Body of pancreas (tissue), 4 donors: ENCODE measurements around the gene PEPD. TPM values are rescaled to one million over a fixed set of nuclear protein-coding genes. Genes with fewer than 3 reads are reported as not detected.

Experiments used
- ATAC-seq: fragments of 150-250 bp; one replicate; pipeline ENCODE4 v1.9.1; 2016
- DNase-seq, 4 donors: peaks; one replicate each; pipeline ENCODE4 v3.0.0-alpha.2; 2019
- H3K27ac ChIP-seq, 4 donors: fragments of 200-600 bp; sonication (generic); 1 replicate in 3 of 4; 2 replicates in 1 of 4; pipeline versions ENCODE4 v1.5.1 to v1.6.1; 2016 to 2019; ENCODE audit warnings: mild to moderate bottlenecking in 1 of 4, mixed read lengths in 1 of 4, moderate library complexity in 1 of 4
- H3K27me3 ChIP-seq, 2 donors: fragments of 200-600 bp; sonication (generic); one replicate each; pipeline ENCODE4 v1.6.0; 2016; ENCODE audit warnings: mild to moderate bottlenecking in 1 of 2
- H3K36me3 ChIP-seq, 2 donors: fragments of 200-600 bp; sonication (generic); replicated peaks in 1 of 2; 2 replicates each; pipeline ENCODE4 v1.5.1; 2016; ENCODE audit warnings: low read depth in 2 of 2; ENCODE audit not compliant: insufficient read depth in 1 of 2
- H3K4me1 ChIP-seq: fragments of 200-600 bp; sonication (generic); one replicate; pipeline ENCODE4 v1.6.0; 2016
- H3K4me3 ChIP-seq, 2 donors: fragments of 200-600 bp; sonication (generic); 1 replicate in 1 of 2; 2 replicates in 1 of 2; pipeline ENCODE4 v1.5.1; 2016 to 2019
- H3K9me3 ChIP-seq, 3 donors: fragments of 200-600 bp; sonication (generic); 1 replicate in 2 of 3; 2 replicates in 1 of 3; pipeline ENCODE4 v1.5.1; 2016
- POLR2A ChIP-seq, 3 donors: fragments of 450-650 bp; IDR thresholded peaks; one replicate each; pipeline ENCODE4 v1.6.1; 2016; ENCODE audit warnings: antibody characterized with exemption in 3 of 3, mild to moderate bottlenecking in 2 of 3
- WGBS, 2 donors: methylation state at CpG; one replicate each; pipeline ENCODE4 v1.1.5; 2017; 5-methylcytosine and 5-hydroxymethylcytosine counted together
- intact Hi-C: fragments of 100-400 bp; cut with DNase I; formaldehyde crosslinking; loops from one replicate; pipeline ENCODE4 v1.15.1; 2023
- total RNA-seq, 2 donors: library from RNA; depleted of rRNA; stranded (reverse); fragments of >200 nt; gene quantifications; one replicate each; pipeline ENCODE4 v1.1.0, GENCODE V29; 2016
- TF ChIP-seq, protein P1 (sequence below), 7 experiments: fragments of 450-650 bp in 4 of 7; fragments of 200-600 bp in 3 of 7; sonication (generic) in 3 of 7; IDR thresholded peaks; one replicate each; pipeline ENCODE4 v1.5.1; 2016 to 2019; ENCODE audit warnings: antibody characterized with exemption in 7 of 7

Gene PEPD
- total RNA-seq, 2 donors from 2014 or later = 33.2 to 54.7 TPM

DNA sequence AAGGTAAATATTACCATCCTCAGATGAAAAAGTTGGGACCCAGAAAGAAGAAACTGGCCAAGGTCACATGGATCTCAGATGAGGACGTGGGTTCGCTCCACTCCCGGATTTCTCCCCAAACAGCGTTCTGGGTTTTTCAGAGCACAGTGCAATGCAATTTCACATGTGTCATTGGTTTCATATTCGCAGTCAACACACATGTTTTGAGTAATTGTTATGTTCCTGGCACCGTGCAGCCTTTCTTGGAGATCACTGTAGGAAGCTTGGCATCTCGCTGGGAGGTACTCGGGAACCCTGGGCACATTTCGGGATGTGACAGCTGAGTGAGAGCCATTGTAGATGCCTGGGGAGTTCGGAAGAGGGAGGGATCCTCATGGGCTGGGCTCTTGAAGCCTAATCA is 174.3 kb downstream of the PEPD start:
- no peaks in the 10 kb centered on the region for H3K4me1 ChIP-seq
- TF ChIP-seq, protein P1, sequence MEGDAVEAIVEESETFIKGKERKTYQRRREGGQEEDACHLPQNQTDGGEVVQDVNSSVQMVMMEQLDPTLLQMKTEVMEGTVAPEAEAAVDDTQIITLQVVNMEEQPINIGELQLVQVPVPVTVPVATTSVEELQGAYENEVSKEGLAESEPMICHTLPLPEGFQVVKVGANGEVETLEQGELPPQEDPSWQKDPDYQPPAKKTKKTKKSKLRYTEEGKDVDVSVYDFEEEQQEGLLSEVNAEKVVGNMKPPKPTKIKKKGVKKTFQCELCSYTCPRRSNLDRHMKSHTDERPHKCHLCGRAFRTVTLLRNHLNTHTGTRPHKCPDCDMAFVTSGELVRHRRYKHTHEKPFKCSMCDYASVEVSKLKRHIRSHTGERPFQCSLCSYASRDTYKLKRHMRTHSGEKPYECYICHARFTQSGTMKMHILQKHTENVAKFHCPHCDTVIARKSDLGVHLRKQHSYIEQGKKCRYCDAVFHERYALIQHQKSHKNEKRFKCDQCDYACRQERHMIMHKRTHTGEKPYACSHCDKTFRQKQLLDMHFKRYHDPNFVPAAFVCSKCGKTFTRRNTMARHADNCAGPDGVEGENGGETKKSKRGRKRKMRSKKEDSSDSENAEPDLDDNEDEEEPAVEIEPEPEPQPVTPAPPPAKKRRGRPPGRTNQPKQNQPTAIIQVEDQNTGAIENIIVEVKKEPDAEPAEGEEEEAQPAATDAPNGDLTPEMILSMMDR (IDR thresholded peaks at IDR 0.05) = no peak
- no peak for TF ChIP-seq POLR2A (IDR thresholded peaks at IDR 0.05)
- no peaks in the 10 kb centered on the region for H3K9me3 ChIP-seq
- ATAC-seq = no peak
- no peaks in the 10 kb centered on the region for H3K27me3 ChIP-seq
- no peak overlapping the region for H3K27ac ChIP-seq
- 76 to 86% methylated on average over 6 to 10 of the region's 10 CpGs for WGBS, 2 donors
- DNase-seq = no peak
- intact Hi-C loops = no loop called here
- H3K4me3 ChIP-seq = no peak overlapping the region
- H3K36me3 ChIP-seq = no peaks in the 10 kb centered on the region

DNA sequence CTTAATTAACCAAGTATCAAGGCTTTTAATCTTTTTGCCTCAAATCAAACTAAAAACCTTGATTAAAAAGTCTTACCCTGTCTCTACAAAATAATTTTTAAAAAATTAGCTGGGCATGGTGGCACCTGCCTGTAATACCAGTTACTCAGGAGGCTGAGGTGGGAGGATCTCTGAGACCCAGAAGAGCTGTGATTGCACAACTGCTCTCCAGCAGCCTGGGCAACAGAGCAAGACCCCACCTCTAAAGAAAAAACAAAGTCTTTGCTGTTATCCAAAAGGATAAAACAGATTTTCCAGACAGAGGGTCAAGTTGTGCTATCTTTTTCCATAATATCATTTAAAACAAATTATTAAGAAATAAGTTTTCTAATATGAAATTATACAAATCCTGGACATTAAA is 174.9 kb downstream of the PEPD start:
- no peak for DNase-seq
- TF ChIP-seq, protein P1 (IDR thresholded peaks at IDR 0.05) = no peak

DNA sequence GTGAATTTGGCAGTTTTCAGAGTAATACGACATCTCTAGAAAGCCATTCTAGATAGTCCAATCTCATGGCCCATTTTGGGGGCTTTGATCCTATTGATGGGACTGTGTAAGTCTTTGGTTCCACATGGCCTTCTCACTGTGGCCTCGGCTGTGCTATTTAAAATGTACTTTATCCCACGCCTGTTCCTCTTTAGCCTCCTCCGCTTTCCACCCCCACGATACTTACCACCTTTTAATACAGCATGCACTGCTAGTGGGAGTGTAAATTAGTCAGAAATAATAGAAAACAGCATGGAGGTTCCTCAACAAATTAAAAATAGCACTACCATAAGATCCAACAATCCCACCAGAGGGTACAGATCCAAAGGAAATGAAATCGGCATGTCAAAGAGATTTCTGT is 176.4 kb downstream of the PEPD start:
- intact Hi-C loops = no loop called here
- 85 to 87% methylated on average over 6 of the region's 6 CpGs for WGBS, 2 donors
- Histone ChIP-seq H3K4me1 (no peaks in the 10 kb centered on the region), H3K9me3 (no peaks in the 10 kb centered on the region), H3K36me3 (no peaks in the 10 kb centered on the region), H3K27me3 (no peaks in the 10 kb centered on the region), H3K27ac (no peak overlapping the region), H3K4me3 (no peak overlapping the region)
- no peak for TF ChIP-seq POLR2A (IDR thresholded peaks at IDR 0.05)
- TF ChIP-seq, protein P1 (IDR thresholded peaks at IDR 0.05) = no peak
- ATAC-seq = no peak
- DNase-seq = no peak

More for the DNA sequence above, 174.9 kb downstream of the PEPD start:
- intact Hi-C loops = no loop called here
- H3K27me3 ChIP-seq = no peaks in the 10 kb centered on the region
- no peak overlapping the region for H3K4me3 ChIP-seq
- no peaks in the 10 kb centered on the region for H3K36me3 ChIP-seq
- H3K27ac ChIP-seq = no peak overlapping the region
- H3K4me1 ChIP-seq = no peaks in the 10 kb centered on the region
- no peak for ATAC-seq
- H3K9me3 ChIP-seq = no peaks in the 10 kb centered on the region

DNA sequence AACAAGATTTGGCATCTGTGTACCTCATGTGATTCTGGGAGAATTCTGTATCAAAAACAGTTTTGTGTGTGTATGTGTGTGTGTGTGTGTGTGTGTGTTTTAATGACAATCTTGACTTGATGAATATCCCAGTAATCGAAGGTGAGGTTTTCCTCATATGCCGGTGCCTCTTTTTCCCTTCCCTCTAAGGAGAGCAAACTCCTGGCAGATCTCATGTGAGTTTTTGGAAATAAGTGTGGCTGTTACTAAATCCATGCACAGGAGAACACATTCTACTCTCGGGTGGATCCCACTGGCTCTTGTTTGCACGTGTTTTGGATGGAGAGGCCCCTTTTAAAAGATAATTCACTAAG is 177.0 kb downstream of the PEPD start:
- no peak overlapping the region for H3K4me3 ChIP-seq
- intact Hi-C loops = no loop called here
- H3K4me1 ChIP-seq = no peaks in the 10 kb centered on the region
- no peak overlapping the region for H3K27ac ChIP-seq
- H3K9me3 ChIP-seq = no peaks in the 10 kb centered on the region
- 42 to 47% methylated on average over 4 of the region's 4 CpGs for whole genome bisulfite sequencing, 2 donors
- no peaks in the 10 kb centered on the region for H3K36me3 ChIP-seq
- no peak for ATAC-seq
- H3K27me3 ChIP-seq = no peaks in the 10 kb centered on the region
- no peak for DNase-seq
- TF ChIP-seq, protein P1 (IDR thresholded peaks at IDR 0.05) = no peak
- no peak for TF ChIP-seq POLR2A (IDR thresholded peaks at IDR 0.05)

- TF ChIP-seq, protein P1 (IDR thresholded peaks at IDR 0.05) = no peak
- no peak for TF ChIP-seq POLR2A (IDR thresholded peaks at IDR 0.05)
- WGBS, 2 donors = 16 to 24% methylated on average over 12 of the region's 12 CpGs
- DNase-seq = peak in 1 of 4 donors; percentile 6
- no peak overlapping the region for H3K4me3 ChIP-seq
- no peaks in the 10 kb centered on the region for H3K9me3 ChIP-seq
- no peak for ATAC-seq
- H3K4me1 ChIP-seq = no peaks in the 10 kb centered on the region
- H3K27ac ChIP-seq = no peak overlapping the region
- intact Hi-C loops = no loop called here
- H3K27me3 ChIP-seq = no peaks in the 10 kb centered on the region
- H3K36me3 ChIP-seq = no peaks in the 10 kb centered on the region
Measured at GRCh38 chr19:33343859-33344572, 177.6 kb downstream of the PEPD start.
